HG02870 (cell line): ENCODE measurements around the gene CTBP2.

Source experiments
- ATAC-seq: cut with Tn5 transposase; IDR thresholded peaks from one replicate; pipeline ENCODE4 v1.9.1; 2021; ENCODE audit warnings: mild to moderate bottlenecking, moderate library complexity; ENCODE audit not compliant: unreplicated experiment

CTBP2 gene

DNA sequence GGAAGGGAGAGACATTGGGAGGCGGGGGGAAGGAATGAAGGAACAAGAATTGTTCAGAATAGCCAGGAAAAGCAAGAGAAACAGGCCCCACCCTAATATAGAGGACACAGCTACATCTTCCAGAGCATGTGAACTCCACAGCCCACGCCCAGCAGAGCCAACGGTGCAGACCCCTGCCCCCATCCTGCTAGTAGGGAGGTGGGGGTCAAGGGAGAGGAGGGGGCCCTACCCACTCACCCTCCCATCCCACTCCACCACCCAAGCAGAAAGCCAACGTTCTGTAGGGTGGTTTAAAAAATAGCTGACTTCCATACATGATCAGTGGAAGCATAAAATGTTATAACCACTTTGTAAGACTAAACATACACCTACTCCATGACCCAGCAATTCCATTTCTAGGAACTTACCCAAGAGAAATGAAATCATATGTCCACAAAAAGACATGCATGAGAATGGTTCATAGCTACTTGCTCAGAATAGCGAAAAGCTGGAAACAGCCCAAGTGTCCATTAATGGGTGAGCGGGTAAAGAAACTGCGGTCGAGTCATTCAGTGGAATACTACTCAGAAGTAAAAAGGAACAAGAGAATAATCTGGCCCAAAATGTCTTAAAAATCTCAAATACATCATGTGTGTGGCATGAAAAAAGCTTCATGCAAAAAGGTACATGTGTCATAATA, 31.8 kb downstream of the CTBP2 start:
- ATAC-seq = no peak

DNA sequence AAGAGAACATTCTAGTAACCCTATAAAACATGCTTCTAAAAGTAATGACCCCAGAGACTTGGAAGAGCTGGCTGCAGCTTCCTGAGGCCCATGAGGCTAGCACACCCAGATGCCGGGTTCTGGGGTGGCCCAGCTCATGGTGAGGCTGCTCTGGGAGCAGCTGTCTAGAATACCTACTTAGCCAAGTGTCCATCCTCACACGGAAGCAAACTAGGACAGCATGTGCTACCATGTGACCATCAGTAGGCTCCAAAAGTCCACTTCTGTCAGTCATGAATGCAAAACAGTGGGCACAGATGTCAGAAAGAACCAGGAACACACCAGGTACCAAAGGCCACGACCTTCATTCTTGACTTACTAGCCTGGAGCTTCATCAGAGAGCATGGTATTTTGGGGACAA, 32.4 kb downstream of the CTBP2 start:
- no peak for ATAC-seq

DNA sequence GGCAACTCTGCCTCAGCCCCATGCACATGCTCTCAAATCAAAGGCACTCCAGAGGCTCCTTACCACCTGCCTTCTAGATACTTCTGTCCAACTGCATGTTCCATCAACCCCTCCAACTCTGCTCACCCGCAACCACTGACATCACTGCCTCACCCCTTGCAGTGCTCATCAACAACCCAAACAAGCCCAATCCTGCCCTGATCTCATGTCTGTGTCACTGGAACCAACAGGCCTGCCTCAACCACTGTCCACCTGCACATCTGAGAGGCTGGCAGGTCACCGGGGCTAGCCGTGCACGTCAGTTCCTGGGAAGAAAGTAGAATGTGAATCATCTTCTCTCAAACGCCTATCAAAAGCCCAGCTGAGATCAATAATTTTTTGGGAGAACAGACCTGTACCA, 33.3 kb downstream of the CTBP2 start:
- ATAC-seq = no peak

DNA sequence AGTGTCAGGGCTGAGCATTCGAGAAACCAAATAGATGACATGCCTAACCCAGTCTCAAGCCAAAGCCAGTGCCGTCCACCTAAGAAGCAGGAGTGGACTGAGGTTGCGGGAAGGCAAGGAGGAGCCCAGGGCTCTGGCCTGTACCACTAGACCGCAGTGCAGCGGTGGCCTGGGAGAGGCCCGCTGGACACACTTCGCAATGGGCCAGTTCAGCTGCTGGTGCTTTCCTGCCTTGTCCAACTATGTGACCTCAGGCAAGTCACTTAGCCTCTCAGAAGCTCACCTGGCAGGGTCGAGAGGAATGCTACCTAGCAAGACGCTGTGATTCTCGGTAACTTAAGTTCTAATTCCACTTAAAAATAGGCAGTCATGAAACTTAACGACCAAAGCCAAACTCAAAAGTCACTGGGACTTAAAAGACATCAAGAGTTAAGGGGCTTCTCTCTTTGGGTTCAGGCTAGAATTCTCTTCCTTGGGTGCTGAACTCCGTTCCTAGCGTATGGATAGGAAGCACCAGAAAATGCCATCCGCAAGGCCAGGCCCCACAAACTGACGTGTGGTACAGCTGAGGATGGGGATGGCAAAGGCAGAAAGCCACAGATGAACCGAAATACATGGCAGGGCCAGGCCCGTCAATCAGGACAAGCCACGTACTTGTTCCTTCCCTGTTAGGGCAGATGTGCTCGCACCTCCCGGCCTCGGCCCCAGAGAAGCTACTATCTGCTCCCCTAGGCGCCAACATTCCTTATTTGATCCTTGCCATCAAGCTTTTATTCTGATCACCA, 34.2 kb downstream of the CTBP2 start:
- ATAC-seq = no peak

DNA sequence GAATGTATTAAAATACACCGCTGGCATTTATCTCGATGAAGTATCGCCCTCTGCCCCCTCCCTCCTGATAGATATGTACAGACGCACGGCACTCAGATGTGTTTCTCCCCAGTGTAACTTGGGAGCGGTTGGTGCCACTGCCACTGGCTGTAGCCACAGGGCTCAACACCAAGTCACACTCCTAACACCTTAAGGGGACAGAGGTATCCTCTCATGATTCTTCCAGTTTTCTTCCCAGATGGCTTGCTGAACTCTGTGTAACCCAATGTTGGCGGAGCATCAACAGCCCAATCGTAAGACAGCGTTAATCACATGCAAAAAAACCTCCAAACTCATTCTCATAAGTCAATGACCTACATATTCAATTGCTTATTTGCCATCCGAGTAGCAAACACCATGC, 35.5 kb downstream of the CTBP2 start:
- no peak for ATAC-seq

DNA sequence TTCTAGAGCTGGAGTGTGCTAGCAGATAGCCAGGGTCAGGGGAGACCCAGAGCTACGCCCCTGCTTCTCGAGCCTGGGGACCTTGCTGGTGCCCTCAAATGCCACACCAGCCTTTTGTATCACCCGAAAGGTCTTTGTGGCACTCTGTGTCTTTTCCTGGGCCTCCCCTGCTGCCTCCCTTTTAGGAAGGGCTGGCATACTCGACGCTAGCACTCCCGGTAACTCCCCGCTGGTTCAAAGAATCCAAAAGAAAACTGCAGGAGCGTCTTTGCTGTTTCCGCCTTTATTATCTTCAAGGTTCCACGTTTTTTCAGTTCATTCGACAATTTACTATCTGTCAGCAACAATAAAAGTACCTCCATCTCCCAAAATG, 36.3 kb downstream of the CTBP2 start:
- no peak for ATAC-seq

DNA sequence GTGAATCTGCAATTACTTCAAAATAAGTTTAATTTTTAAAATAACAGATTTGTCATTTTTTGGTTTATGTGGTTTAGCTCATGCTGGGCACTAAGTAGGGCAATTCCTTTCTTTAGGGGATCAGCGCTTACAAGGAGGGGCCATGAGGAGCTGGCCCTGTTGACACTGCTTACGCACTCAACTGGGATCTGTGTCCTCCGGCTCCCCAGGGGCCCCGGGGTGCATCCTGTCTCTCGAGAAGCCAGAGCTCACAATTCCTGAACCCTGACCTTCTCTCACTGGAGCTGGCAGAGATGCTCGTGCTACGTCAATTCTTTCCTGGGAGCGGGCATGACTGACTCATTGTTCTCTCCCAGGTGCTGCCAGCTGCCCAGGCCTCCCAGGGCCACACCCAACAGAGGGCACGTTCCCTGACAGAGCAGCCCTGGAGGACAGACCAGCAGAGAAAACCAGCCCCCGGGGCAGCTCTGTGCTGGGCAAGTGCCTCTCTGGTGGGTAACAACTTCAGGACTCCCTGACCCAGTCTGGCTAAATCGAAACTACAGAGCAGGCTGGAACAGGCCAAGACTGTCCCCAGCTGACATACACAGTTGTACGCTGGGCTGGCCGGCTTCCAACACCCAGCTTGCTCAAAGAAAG, 36.8 kb downstream of the CTBP2 start:
- no peak for ATAC-seq

DNA sequence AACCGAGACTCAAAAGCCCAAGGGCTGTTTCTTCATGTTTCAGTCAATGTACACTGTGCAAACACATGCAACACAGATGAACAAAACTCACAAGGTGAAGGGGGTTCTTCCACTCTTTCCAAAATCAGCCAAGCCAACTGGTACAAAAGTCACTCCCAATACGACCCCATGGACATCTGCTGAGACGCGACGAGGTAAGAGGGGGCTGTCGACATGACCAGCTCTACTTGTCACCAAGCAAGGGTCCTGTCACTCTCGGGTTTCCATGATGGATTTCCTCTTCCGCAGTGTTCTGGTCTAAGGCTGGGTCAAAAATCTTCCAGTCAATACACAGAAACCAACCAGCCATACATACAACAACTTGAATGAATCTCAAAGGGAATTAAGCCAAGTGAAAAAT, 37.8 kb downstream of the CTBP2 start:
- ATAC-seq = no peak

DNA sequence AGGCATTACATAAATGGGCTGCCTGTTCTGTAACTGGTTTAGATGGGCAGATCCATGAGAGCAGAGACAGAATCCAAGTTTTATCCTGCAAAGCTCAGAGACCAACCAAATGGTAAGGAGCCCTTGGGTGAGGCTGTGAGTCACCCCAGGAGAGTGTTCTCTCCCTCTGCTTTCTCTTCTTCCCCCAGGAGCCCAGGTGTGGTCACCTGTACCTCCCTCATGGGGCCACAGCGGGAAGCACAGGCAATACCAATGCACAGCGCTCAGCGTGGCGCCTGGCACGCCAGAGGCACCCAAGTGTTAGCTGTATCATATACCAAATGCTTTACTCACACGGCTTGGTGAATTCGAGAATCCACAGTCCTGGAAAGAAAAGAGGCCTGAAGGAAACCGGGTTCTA, 39.4 kb downstream of the CTBP2 start:
- no peak for ATAC-seq

DNA sequence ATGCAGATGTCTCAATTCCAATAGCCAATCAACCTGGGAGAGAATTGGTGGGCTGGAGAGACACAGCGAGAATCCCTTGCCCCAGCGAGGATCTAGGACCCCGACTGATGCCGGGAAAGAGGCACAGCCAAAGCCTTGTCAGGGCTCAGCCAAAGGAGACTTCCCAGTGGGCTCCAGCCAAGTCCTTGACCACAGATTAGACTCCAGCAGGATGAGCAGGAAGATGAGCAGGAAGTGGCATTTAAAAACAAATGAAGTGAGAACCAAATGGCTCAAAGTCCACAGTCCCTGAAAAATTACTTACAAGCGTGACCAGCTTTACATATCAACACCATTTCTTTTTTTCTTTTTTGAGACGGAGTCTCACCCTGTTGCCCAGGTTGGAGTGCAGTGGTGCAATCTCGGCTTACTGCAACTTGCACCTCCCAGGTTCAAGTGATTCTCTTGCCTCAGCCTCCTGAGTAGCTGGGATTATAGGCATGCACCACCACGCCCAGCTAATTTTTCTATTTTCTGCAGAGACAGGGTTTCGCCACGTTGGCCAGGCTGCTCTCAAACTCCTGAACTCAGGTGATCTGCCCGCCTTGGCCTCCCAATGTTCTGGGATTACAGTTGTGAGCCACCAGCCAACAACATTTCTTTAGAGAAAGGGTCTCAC, 40.2 kb downstream of the CTBP2 start:
- ATAC-seq = no peak

DNA sequence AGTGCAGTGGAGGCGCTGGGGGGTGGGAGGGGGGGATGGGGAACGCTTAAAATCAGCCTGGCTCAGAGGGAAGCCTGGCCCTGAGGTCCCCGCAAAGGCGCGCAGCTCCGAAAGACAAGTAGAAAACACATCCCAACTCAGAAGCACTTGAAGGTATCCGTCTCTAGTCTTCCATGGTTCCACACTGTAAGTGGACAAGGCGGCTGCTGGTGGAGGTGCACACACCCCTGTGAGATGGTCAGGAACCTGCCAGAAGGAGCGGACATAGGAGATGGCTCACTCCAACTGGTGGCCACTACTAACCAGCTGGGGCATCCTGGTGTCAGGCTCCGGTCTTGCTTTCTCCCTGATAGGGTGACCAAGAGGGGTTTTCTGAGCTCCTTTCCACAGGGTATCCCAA, 41.7 kb downstream of the CTBP2 start:
- no peak for ATAC-seq

DNA sequence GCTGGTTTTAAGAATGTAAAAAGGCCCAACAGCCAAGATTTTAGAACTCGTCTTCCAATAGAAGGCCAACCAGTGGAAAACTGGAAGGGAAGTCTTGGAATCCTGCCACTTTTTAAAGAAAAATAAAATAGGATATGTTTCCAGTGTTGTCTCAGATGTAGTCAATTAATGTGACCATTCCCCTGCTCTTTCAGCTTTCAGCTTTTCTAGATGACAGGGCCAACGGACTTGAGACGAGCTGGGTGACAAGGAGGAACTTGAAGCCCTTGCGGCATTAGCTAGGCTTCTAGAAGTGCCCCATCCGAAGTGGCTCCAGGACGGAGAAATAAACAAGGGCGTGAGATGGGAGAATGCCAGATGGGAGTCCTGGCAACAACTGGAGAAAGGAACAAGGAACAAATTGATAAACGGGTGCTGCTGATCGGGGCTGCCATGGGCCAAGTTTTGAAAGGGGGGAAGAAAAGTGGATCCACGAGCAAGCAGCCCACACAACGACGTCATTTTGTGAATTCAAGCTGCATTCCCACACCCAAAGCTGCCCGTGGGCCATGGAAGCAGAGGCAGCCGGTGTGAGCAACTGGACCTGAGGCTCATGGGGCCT, 42.3 kb downstream of the CTBP2 start:
- ATAC-seq = no peak

DNA sequence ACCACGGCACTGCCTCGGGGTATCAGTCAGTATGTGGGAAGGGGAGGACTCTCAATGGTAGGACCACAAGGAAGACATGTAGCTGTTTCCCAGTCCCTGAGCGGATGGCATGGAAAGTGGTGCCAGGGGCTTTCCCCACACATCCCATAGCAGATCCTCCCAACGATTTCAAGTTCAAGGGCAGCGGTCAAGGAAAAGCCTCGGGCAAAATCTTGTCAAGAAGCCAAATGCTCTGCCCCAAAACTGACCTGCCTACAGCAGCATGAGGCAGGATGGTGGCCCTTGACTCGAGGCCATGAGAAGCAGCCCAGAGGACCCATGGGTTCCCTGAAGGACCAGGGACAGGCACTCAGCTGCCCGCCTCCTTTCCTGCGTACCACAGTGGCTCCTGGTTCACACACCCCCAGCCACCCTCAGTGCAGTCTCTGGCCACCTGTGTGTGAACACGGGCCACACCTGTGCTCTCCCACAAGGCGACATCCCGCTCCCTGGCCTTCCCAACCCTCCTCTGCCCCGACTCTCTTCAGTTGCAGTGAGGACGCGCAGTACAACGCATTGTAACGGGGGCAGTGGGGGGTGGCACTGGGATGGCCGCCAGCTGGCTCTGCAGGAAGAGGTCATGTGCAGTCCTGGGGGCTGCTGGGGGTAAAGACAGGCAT, 43.6 kb downstream of the CTBP2 start:
- no peak for ATAC-seq

DNA sequence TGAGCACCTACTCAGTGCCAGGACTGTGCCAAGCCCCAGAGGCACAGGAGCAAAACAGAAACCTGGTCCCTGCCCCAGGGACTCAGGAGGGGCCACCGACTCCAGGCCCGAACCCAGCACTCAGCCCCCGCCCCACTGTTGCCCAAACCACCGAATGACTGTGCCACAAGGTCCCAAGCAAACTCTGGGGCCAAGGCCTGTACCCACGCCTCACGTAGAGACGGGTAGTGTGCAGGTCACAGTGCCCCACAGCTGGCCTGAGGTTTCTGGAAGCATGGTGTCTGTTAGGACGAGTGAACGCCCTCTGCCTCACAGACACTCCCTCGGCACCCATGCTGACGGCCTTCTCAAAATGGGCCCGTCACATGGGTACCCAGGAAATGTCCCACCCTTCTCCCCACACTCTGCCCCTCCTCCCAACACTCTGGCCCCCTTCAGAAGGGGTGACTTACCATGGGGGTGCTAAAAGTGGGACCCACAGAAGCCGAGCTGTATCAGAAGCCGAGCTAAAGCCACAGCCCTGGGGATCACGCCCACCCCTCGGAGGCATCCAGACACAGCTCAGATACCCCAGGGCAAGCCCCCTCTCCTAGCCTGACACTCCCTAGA, 44.2 kb downstream of the CTBP2 start:
- ATAC-seq = no peak

DNA sequence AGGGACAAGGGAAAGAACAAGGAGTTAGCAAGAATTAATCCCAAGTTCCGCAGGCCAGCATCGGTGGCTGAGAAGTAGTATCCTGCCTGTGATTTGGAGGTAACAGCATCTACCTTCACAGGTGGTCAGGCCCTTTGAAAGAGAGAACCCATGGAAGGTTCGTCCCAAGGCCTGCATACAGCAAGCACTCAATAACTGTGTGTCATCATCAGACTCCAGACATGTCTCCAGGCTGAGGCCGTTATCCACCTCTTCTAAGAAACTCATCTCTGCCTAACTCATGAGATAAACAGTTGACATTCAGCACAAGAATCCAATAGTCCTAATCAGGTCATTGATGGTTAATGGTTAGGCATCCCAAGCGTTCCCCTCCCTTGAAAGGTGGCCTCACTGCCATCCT, 45.0 kb downstream of the CTBP2 start:
- ATAC-seq = no peak

DNA sequence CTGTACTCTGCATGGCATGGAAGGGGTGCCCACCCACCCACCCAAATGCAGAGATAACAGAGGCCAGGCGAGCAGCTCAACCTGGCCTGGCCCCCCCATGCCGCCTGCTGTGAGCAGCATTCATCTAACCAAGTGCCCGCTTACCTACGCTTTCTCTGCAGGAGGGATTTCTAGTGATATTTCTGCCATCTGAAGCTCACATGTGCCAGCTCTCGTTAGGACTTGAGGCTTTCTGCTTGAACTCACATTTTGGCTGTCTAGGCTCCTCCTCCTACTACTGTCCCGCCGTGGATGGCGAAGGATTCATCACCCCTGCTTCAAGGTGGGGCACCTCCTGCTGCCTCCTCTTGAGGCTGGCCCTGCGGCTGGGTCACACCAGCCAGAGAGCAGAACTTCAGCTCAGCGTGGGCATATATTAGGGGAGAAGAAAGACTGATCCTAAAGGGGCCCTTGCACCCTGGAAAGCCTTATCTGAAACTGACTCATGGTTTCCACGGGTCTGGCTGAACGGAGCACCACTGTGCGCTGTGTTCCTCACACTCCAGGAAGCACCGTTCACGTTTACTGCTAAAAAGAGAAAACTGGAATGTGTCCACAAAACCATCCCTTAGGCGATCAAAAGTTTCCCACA, 45.5 kb downstream of the CTBP2 start:
- ATAC-seq = no peak

DNA sequence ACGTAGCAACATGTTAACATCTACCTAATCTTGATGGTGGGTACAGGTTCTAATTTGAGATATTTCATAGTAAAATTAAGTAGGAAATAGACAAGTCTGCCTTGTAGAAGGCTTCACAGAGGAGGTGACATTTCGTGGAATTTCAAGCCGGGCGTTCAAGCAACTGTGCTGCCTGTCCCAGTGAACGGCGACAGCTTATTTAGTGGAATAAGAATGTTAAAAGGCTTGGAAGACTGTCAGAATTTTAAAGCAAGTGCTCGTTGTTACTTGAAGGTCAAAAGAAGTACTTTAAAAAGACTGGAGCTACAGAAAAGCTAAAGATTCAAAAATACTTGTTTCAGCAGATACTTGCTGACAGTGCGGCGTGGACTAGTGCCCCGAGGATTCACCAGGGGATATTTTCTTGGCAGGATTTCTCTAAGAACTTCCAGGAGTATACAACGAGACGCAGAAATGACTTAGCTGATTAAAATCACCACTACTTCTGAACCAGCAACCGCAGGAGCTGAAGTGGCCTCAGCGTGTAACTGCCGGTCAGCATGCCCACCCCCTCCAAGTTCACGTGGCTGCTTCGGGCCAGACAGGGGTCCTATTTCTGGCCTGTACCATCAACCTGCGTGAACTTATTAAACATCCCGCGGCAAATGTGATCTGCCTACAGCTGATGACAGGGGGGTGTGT, 46.5 kb downstream of the CTBP2 start:
- ATAC-seq = no peak

DNA sequence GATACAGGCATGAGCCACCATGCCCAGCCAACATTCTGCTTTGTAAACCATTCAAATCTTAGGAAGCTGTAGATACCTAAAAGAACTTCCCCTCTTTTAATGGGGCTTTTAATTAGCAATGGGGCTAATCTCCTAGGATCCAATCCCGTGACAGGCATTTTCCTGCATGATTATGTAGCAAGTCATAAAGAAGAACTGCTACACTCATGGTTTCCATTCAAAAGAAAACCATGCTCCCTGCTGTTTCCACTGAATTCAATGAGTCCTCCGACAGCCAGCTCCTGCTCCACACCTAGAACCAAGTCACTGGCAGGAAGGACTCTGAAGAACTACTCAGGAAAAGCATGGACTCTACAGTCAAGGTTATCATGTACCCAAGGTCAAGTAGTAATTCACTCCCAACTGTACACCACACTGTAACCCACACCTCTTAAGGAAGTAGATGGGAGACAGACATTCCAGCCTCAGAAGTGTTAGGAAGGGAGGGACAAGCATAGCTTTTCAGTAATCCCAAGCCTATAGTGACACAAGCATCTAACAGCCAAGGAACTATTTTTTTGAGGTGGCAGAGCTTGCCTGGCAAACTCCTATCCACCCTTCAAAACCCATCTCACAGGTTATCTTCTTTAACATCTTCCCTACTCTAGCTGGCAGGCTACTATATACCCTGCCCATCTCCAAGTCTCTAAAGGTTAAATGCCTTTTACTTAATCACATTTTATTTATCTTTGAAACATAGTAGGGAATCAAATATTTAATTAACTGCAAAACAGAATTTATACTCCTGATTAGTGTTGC, 47.5 kb downstream of the CTBP2 start:
- no peak for ATAC-seq
